ENCODE measurements around the gene ARHGAP42. TPM values are rescaled to one million over a fixed set of nuclear protein-coding genes. Genes with fewer than 3 reads are reported as not detected.

ARHGAP42 gene
- total and polyA plus RNA-seq, 2 of the 13 experiments (the other 11 are each of a cell fraction or from before 2014, with no cell fraction given) = 2.5 to 4.3 TPM

- Histone ChIP-seq H3K4me2 (ENCODE audit: low read depth, low read length) (no peak overlapping the region), H3K9ac (ENCODE audit: insufficient read depth, low read depth, low read length) (no peak overlapping the region), H3K36me3 (replicated peaks in 1 of 2; ENCODE audit: control insufficient read depth in 1 of 2, insufficient read depth in 2 of 2, low read length in 2 of 2) (no peaks in the 10 kb centered on the region), H3K27me3 (ENCODE audit: control insufficient read depth in 1 of 2, insufficient read depth in 2 of 2, low read length in 2 of 2) (no peaks in the 10 kb centered on the region), H3K4me3 (replicated peaks in 1 of 3; ENCODE audit: insufficient read depth in 1 of 3, low read depth in 2 of 3, low read length in 3 of 3) (no peak overlapping the region), H3K79me2 (ENCODE audit: insufficient read depth, low read length) (no peaks in the 10 kb centered on the region), H2AFZ (ENCODE audit: low read length) (no peak overlapping the region), H3K9me3 (ENCODE audit: low read length) (no peaks in the 10 kb centered on the region), H3K27ac (ENCODE audit: extremely low read length, insufficient read depth, low read length) (no peak overlapping the region), H4K20me1 (ENCODE audit: insufficient read depth, low read length) (no peaks in the 10 kb centered on the region), H3K4me1 (ENCODE audit: insufficient read depth, low read length) (no peaks in the 10 kb centered on the region)
- ATAC-seq = no peak
- BruUV-seq (replicated peaks) = no TSS peak
- CTCF ChIA-PET (ENCODE audit: low intra/inter-chr PET ratio, low total read pairs) = no interaction called here
- no peak for FAIRE-seq
- intact Hi-C loops (cut with micrococcal nuclease; ENCODE audit: unreplicated experiment) = no loop called here
- in situ Hi-C loops (cut with HindIII; ENCODE audit: extremely low pct_ligation_motif_present, low pct_unique_long_range_greater_than_20kb) = no loop called here
- TF ChIP-seq CBX1 (IDR thresholded peaks at IDR 0.05; ENCODE audit: low read depth) = no peak
- TF ChIP-seq GRHL1 (CRISPR knock-in tag; conservative IDR thresholded peaks at IDR 0.05) = no peak
- no peak for TF ChIP-seq ZHX1 (CRISPR knock-in tag; IDR thresholded peaks at IDR 0.05; ENCODE audit: low read depth)
- TF ChIP-seq CSRNP2 (CRISPR knock-in tag; conservative IDR thresholded peaks at IDR 0.05; ENCODE audit: low read depth) = no peak
- WGBS (ENCODE audit: low lambda C conversion rate) = 71% methylated on average over 3 of the region's 3 CpGs
- DNase-seq (ENCODE audit: low spot score) = no peak
- POLR2A ChIA-PET = no interaction called here
Observed at GRCh38 chr11:100712583-100712982, 25.5 kb downstream of the ARHGAP42 start.

All from HepG2 (cell line).